HG03196 (cell line): ENCODE results near the gene CLK2.
"Not testable (repeated sequence)": the region's sequence is repeated elsewhere in the genome, so short reads cannot be mapped to it uniquely, and the experiment has no call there.

ENCODE experiments used
- ATAC-seq: cut with Tn5 transposase; IDR thresholded peaks from one replicate; pipeline ENCODE4 v1.9.1; 2021; ENCODE audit not compliant: unreplicated experiment

Gene CLK2

GRCh38 chr1:155214702-155215101 lies 58.6 kb downstream of the CLK2 start:
- not testable (repeated sequence) for ATAC-seq
